CD4-positive, alpha-beta T cell treated with Interleukin-15 for 1 hour (primary cell): Measurements from ENCODE around the gene WDR31.

Source experiments
- DNase-seq: peaks from one replicate; pipeline ENCODE4 v3.0.0-alpha.2; 2020

The WDR31 gene

DNA sequence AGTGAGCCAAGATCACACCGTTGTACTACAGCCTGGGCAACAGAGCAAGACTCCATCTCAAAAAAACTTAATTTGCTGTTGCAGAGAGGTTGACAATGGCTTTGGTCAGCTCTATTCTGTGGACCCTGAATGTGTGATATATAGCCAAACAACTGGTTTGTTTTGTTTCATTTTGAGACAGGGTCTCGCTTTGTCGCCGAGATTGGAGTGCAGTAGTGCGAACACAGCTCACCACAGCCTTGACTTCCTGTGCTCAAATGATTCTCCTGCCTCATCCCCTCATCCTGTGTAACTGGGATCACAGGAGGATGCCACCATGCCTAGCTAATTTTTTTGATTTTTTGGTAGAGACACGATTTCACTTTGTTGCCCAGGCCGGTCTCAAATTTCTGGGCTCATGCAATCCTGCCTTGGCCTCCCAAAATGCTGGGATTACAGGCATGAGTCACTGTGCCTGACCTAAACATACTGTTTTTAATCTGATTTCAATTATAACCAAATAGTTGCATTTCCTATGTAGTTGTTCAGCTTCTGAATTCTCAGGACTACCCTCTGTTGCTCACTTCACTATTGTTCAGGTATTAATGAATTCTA is 46.7 kb downstream of the WDR31 start:
- DNase-seq, result no peak

DNA sequence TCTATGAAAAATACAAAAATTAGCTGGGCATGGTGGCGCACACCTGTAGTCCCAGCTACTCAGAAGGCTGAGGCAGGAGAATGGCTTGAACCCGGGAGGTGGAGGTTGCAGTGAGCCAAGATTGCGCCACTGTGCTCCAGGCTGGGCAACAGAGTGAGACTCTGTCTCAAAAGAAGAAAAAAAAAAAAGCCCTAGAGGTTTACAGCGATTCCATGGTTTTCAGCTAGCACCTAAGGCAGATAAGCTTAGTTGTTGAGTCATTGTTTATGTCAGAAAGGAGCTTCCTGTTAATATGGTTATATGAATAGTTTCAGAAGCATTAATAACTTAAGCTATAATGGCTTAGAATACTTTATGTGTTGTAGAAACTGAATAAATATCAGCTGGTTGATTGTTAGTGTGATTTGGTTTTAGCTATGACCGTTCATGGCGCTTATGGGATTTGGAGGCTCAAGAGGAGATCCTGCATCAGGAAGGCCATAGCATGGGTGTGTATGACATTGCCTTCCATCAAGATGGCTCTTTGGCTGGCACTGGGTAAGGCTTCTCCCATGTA is 49.9 kb downstream of the WDR31 start:
- DNase-seq, result no peak

DNA sequence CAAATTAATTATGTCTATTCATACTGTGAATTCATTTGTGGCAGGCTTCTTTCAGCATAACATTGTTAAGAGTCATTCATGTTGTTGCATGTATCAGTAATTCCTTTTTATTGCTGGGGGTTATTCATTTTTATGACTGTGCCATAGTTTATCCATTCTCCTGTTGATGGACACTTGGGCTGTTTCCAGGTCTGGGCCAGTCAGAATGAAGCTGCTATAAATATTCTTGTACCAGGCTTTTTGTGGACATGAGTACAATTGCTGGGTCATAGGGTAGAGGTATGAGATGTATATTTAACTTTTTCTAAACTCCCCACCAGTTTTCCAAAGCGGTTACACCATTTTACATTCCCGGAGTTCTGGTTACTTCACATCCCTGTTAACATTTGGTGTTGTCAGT is 51.0 kb downstream of the WDR31 start:
- no peak for DNase-seq

DNA sequence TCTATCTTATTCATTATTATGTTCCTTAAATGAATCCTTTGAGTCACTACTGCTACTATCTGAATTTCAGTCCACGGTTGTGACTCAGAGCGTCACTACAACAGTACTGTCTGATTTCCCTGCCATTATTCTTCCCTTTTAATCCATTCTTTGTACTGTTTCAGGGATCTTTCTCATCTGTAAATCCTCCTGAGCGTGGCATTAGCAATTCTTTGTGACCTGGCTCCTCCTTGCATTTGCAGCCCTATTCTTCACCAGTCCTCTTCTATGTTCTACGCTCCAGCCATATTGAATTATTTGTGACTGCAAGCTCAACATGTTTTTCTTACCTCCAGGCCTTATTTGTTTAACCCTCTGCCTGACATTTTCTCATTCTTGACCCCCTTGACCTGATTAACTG is 58.7 kb downstream of the WDR31 start:
- DNase-seq, result no peak

DNA sequence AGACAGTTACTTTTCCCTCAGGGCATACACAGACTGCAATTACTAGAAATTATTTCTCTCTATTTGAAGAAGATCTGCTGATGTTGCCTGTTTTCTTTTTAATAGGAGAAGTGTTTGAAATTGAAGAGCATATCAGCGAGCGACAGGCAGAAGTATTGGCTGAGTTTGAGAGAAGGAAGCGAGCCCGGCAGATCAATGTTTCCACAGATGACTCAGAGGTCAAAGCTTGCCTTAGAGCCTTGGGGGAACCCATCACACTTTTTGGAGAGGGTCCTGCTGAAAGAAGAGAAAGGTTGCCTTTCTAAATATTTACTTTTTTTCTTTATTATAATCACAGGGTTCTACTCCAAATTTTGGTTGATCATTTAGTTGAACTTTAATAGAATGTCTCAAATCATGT is 61.2 kb downstream of the WDR31 start:
- DNase-seq, result no peak

DNA sequence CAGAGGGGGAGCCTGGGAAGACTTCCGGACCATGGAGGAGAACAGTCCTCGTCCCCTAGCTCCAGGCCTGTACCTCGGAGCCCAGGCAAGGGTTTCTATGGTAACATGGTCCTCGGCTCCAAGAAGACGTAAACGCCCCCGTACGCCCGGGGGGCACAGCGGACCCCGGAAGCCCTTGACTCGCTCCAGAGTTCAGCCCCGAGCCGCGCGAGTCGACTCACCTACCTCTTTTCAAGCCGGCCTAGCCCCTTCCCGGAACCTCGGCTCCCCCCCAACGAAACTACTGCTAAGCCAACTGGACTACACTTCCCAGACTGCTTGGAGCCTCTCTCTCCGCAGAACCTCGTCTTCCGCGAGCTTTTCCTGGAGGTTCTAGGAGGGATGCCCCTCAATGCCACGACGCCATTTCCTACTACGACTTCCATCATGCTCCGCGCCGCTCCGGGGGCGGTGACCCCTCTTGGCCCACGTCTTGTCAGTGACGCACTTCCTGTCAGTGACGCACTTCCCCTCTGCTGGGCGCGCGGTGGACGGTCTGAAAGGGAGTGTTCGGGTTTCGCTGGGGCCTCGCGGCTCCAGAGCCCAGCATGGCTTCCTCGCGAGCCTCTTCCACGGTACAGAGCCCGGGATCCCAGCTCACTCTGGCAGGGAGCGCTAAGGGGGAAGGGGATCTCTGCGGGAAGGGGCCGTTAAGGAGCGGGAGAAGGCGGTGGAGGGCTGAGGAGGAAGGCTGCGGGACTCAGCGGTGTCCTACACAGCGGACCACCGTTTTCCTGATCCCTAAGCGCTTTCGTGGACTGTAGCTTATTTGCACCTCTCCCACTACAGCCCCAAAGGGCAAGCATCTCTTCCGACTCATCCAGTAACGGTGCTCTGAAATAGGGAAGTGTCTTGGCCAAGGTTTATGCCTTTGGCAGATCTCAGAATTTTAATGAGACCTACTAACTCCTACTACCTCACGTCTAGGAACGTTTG is 64.6 kb downstream of the WDR31 start, which contains the start of the genes CDC26 and PRPF4:
Gene CDC26, minus strand, starts transcription at position 416 of the 975 bp plus-strand sequence. CDS start 3,065 bp downstream, outside the sequence.
Gene PRPF4, plus strand, starts transcription at position 502 of the 975 bp plus-strand sequence. Its CDS starts 86 bp downstream, at position 588.
- peak; percentile 96 for DNase-seq

DNA sequence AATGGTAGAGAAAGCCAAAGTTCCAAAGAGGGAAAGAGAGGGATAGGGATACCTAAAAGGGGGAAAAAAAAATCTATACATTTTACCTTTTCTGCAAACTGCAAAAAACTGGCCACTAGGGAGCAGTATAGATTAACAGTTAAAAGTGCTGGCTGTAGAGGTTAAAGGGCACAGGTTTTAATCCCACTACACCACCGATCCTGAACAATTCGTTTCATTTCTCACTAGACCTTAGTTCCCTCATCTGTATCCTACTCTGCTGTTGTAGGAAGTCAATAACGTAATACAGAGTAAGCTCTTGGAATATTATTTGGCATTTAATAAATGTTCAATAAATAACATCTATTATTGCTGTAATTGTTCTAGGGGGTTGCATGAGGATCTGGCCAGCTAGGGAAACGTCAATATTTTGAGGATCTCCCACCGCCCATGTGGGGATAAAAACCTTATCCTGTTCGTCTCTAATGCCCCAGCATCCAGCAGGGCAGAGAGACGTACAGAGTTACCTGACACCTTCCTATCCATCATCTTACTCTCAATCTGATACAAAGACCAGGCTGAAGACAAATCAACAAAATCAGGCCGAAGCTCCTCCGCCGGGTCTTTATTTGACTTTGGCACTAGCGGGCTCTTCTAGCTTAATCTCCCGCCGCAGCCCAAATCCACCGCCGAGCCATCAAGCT is 65.5 kb downstream of the WDR31 start:
- no peak for DNase-seq

DNA sequence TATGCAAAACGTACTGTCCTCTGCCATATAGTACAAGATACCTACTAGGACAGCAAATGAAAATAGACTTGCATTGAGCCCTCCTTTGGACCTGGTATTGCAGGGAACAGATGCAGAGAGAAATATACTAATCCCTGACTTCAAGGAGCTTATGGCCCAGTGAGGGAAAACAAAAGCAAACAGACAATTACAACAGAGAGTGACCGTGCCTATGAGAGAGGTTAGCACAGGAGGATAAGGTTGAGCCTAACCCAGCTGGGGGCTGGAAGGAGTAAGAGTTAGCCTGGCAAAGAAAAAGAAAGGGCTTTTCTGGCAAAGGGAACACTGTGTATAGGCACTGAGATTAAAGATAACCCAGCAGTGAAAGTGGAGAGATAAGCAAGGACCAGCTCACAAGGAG is 70.2 kb downstream of the WDR31 start:
- no peak for DNase-seq

DNA sequence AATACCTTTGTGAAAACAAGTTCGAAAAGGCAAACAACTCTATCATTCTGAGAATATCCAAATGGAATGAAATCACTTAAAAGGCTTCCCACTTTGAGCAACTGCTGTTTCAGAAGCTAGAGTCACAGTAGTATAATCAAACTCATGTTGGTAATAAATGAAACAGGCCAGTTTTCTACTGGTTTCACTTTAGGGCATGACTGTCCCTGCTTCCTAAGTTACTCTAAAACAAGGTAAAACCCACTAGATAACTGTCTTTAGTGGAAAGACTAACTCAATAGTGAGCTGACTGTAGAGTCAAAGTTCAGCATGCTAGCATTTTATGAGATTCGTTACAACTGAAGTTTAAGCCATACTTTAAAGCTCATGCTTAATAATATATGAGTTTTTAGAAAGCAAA is 70.7 kb downstream of the WDR31 start:
- DNase-seq, result no peak

DNA sequence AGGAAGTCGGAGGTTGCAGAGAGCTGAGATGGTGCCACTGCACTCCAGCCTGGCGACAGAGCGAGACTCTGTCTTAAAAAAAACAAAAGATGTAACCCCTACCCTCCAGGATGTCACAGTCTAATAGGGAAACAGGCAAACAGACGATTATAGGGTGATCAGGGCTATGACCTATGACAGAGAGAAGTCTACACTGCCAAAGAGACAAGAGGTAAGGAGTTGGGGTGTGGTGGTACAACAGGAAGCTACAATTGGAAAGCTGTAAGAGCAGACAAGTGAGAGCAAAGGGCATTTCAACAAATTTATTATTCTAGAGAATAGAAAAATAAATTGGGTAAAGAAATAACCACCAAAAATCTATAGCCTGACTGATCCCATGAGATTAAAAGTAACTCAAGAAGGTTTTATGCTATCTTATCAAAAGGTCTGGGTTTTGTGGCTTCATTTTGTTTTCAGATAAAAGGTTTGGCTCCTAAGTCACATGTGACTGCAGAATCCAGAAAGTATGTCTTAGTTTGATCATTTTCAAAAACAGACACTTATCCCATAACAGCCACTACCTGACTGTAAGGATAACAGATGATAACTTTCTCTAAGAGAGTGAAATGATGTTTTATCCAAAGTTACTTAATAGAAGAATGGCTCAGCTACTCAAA is 72.0 kb downstream of the WDR31 start:
- no peak for DNase-seq

DNA sequence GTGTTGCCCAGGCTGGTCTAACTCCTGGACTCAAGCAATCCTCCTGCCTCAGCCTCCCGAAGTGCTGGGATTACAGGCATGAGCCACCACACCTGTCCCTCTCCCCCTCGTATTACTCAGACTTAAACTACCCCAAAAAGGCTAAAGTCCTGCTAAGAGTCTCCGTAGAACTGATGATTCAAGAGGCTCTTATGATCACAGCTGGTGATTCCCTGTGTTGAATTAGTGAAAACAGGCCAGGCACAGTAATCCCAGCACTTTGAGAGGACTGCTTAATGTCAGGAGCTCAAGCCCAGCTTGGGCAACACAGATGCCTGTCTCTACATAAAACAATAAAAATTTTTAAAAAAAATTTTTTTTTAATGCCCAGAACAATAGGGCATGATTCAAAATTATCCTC is 73.9 kb downstream of the WDR31 start:
- DNase-seq, result no peak
